HG03469 (cell line): ENCODE results near the gene RNF144B.

Experiments
- ATAC-seq: cut with Tn5 transposase; IDR thresholded peaks from one replicate; pipeline ENCODE4 v1.9.1; 2021; ENCODE audit warnings: mild to moderate bottlenecking, moderate library complexity, moderate number of reproducible peaks; ENCODE audit not compliant: unreplicated experiment

Gene RNF144B

GRCh38 chr6:18478610-18479009, 91.5 kb downstream of the RNF144B start:
- ATAC-seq = no peak

GRCh38 chr6:18481870-18482269, 94.7 kb downstream of the RNF144B start:
- ATAC-seq = no peak

GRCh38 chr6:18485660-18486435, 98.7 kb downstream of the RNF144B start:
- no peak for ATAC-seq

GRCh38 chr6:18488004-18488403, 100.9 kb downstream of the RNF144B start:
- no peak for ATAC-seq

- ATAC-seq = no peak
Observed at GRCh38 chr6:18488526-18489270, 101.5 kb downstream of the RNF144B start.

GRCh38 chr6:18489335-18489734, 102.2 kb downstream of the RNF144B start:
- ATAC-seq = no peak

GRCh38 chr6:18491308-18492045, 104.3 kb downstream of the RNF144B start:
- ATAC-seq = no peak

- ATAC-seq = no peak
Observed at GRCh38 chr6:18492972-18493371, 105.8 kb downstream of the RNF144B start.

- ATAC-seq = no peak
Observed at GRCh38 chr6:18493382-18493891, 106.3 kb downstream of the RNF144B start.

GRCh38 chr6:18493925-18494324, 106.8 kb downstream of the RNF144B start:
- ATAC-seq = no peak

- no peak for ATAC-seq
Observed at GRCh38 chr6:18495236-18495635, 108.1 kb downstream of the RNF144B start.

- no peak for ATAC-seq
Observed at GRCh38 chr6:18496462-18496861, 109.3 kb downstream of the RNF144B start.

GRCh38 chr6:18497006-18497405, 109.9 kb downstream of the RNF144B start:
- no peak for ATAC-seq

GRCh38 chr6:18498408-18498807, 111.3 kb downstream of the RNF144B start:
- no peak for ATAC-seq

- no peak for ATAC-seq
Observed at GRCh38 chr6:18500921-18501662, 113.9 kb downstream of the RNF144B start.

GRCh38 chr6:18501663-18502013, 114.5 kb downstream of the RNF144B start:
- no peak for ATAC-seq

- no peak for ATAC-seq
Observed at GRCh38 chr6:18503206-18503592, 116.0 kb downstream of the RNF144B start.

- ATAC-seq = peak; percentile 66
Observed at GRCh38 chr6:18503593-18504231, 116.6 kb downstream of the RNF144B start.

- ATAC-seq = no peak
Observed at GRCh38 chr6:18504232-18504596, 117.1 kb downstream of the RNF144B start.

- ATAC-seq = no peak
Observed at GRCh38 chr6:18506382-18507017, 119.3 kb downstream of the RNF144B start.
